GM19468 (cell line): ENCODE measurements around the gene UTS2R.
"Not testable (repeated sequence)": the region's sequence is repeated elsewhere in the genome, so short reads cannot be mapped to it uniquely, and the experiment has no call there.

Source experiments
- ATAC-seq: cut with Tn5 transposase; IDR thresholded peaks from one replicate; pipeline ENCODE4 v1.9.1; 2021; ENCODE audit warnings: mild to moderate bottlenecking, moderate library complexity, moderate number of reproducible peaks; ENCODE audit not compliant: unreplicated experiment; ENCODE audit errors: extremely low read depth

Gene UTS2R

DNA sequence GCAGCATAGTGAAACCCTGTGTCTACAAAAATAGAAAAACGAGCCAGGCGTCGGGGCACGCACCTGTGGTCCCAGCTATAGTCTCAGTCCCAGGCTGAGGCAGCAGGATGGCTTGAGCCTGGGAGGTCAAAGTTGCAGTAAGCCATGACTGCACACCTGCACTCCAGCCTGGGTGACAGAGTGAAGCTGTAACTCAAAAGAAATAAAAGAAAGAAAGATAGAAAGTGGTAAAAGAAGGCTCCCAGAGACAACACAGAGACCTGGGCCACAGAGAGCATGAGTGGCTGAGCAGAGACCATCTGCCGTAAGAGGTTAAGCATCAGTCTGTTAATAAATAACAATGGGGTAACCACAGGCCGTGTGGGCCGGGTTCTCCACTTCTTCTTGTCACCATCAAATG, 31.3 kb downstream of the UTS2R start:
- peak; percentile 30 for ATAC-seq

GRCh38 chr17:82403662-82404660, 32.4 kb downstream of the UTS2R start:
- no peak for ATAC-seq

- ATAC-seq = no peak
Observed at GRCh38 chr17:82405051-82405450, 33.5 kb downstream of the UTS2R start.

GRCh38 chr17:82406131-82406671, 34.6 kb downstream of the UTS2R start:
- ATAC-seq = no peak

DNA sequence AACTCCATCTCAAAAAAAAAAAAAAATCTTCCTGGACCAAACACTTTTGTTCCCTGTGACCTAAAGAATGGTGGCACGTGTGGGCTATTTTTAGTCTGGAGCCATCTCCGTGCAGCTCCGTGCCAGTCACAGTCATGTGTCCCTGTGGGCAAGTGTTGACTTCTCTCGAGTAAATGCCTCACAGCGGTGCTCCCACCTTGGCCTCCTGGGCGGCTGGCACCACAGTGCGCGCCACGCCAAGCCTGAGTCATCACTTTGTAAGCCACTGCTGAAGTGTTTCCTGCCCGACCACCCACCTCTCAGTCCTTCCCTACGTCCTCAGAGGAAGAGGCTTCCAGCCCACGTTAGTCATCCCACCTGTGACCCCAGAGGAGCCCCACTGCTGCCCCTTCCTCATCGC, 35.7 kb downstream of the UTS2R start:
- no peak for ATAC-seq

DNA sequence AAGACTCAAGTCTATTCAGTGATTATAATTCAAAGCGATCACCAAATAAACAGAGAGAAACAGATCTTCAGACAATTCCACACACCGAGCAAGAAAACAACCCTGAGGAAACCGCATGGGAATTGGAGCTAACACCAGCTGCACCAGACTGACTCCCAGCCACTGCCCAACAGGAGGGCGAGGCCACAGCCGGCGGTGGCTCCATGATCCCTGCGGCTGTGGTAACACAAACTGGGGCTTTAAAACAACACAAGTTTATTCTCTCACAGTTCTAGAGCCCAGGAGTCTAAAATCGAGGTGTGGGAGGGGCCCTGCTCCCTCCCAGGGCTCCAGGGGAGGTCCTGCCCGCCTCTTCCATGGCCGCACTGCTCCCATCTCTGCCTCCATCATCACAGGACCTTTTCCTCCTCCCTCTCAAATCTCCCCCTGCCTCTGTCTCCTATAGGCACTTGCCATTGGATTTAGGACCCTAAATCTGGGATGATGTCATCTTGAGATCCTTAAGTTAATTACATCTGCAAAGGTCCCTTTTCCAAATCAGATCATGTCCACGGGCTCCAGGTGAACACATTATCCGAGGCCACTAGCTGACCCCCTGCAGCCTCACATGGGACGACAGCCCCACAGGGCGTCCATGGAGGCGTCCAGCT, 36.8 kb downstream of the UTS2R start:
- no peak for ATAC-seq

- ATAC-seq = no peak
Observed at GRCh38 chr17:82408938-82409318, 37.4 kb downstream of the UTS2R start.

DNA sequence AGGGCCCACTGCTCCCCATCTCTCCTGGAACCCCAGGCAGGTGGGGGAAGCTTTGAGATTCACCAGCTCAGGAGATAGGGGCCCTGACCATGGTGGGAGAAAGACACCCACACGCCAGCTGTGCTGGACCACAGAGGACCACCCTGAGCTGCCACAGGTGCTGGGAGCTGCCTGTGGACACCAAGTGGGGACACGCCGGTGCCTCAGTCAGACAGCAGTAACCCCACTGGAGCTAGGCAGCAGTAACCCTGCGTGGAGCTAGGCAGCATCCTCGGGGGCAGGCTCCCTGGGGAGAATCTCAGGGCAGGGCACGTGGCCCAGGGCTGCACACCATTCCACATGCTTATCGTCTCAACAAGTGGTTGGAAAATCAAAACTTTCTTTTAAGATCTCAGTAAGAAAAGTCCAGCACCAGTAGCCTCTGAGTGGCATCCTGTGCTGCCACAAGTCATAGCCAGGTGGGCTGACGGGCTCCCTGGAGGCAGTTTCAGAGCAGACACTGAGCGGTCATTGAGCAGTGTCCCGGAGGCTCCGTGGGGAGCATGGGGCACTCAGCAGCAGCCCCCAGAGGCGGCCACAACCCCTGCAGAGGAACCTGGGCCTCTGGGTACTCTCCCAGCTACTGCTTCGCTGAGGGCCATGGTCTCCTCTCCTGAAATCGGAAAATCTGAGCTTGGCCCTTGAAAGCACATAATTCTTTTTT, 38.6 kb downstream of the UTS2R start:
- no peak for ATAC-seq

- ATAC-seq = no peak
Observed at GRCh38 chr17:82411396-82412053, 40.0 kb downstream of the UTS2R start.

DNA sequence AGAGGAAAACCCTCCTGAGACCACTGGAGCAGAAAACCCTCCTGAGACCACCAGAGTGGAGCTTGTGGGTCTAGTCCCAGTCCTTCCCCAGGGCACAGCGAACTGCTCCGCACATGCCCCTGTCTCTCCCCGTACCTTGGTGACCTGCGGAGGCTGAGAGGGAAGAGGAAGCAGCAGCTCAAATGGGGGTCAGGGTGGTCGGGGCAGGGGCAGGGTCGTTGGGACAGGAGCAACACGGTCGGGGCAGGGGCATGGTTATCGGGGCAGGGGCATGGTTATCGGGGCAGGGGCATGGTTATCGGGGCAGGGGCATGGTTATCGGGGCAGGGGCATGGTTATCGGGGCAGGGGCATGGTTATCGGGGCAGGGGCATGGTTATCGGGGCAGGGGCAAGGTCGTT, 40.5 kb downstream of the UTS2R start:
- ATAC-seq = not testable (repeated sequence)

- ATAC-seq = no peak
Observed at GRCh38 chr17:82412535-82413520, 41.3 kb downstream of the UTS2R start.

DNA sequence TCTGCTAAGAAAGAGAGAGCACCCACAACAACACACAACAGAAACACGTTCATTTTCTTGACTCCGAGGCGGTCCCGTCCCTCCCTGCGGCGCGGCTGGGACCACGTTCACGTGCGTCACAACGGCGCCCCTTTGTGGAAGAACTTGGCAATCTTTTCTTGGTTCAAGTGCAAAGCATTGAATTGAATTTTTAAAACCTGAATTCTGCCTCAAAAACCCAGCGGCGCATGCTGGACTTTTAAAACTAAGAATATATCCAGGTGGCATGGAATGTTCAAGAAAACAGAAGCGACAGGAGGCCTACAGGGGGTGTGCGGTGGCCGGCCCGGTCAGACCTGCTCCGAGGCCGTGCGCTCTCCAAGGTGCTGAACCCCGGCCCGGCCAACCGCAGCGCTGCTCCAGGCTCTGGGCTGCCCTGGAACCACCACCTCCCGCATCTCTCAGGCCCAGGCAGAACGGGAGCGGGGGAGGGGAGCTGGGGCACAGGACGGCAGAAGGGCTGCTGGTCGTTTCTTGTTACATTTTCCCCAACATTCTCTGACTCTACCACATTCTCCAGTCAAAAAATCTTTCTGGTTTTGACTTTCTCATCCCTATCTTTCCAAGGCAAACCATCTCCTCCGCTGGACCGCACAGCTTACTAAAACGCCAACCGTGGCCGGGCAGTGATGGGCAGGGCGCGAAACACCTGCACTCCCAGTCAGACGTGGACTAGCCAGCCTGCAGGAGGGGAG, 43.1 kb downstream of the UTS2R start:
- no peak for ATAC-seq

DNA sequence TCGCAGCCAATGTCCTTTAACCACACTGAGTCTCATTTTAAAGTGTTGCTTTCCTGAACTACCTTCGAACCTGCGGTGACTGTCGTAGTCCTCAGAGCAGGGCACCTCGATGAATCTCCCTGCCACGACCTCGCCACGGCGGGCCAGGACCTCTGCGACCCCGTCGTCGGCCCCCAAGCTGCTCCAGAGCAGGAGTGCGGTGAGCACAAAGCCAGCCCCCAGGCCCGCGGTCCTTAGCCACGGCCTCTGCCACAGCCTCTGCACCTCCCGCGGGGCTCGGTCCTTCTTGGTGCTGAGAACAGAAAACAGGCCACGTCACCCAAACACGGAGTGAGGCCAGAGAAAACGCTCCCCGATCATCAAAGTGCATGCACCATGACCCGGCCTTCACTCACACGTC, 43.8 kb downstream of the UTS2R start:
- ATAC-seq = no peak

- no peak for ATAC-seq
Observed at GRCh38 chr17:82415786-82416185, 44.2 kb downstream of the UTS2R start.

DNA sequence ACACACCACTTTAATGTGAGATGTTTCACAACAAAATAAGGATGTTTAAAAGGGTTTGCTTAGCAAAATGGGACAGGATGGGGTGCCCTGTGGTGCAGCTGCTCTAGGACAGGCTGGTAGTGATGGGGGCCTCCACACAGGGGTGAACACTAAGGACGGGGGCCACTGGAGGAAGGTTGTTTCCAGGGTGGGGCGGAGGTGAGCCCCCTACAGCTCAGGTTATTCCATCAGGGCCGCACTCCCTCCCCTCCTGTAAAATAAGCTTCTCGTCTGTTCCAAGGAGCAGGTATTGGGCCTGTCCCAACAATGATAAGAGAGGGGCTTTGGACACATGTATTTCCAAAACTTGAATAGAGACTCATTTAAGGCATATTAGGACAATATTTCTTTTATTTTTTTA, 44.7 kb downstream of the UTS2R start:
- no peak for ATAC-seq

DNA sequence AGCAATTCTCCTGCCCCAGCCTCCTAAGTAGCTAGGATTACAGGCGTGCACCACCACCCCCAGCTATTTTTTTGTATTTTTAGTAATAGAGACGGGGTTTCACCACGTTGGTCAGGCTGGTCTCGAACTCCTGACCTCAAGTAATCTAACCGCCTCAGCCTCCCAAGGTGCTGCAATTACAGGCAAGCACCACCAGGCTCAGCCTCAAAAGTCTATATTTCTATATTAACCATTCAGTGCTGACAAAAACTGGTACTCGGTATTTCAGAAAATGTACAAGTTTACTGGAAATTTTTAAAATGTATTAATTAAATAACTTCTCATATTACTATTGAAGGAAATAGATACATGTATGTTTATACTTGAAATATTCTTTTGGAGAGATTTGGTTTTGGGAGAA, 45.2 kb downstream of the UTS2R start:
- ATAC-seq = no peak

GRCh38 chr17:82418001-82418986, 46.7 kb downstream of the UTS2R start, which contains the start of the genes HEXD and OGFOD3:
TSS of gene HEXD (plus strand) at chr17:82418347. CDS start at chr17:82419800, 1,453 bp downstream.
TSS of gene OGFOD3 (minus strand) at chr17:82418586. CDS start at chr17:82418485, 101 bp downstream.
- peak; percentile 92 for ATAC-seq
